OCI-LY1 (cell line): ENCODE results near the gene NCOR2.

Experiments used
- EZH2 ChIP-seq: fragments of 200-600 bp; sonication (generic), shearing (Covaris generic); IDR thresholded peaks from 2 replicates; pipeline ENCODE4 v1.8.0; 2017; ENCODE audit warnings: borderline replicate concordance, mixed run types, mild to moderate bottlenecking, antibody characterized with exemption, low read length, moderate library complexity, mixed read lengths
- TF ChIP-seq, protein P1 (sequence below): fragments of 200-600 bp; sonication (generic), shearing (Covaris generic); IDR thresholded peaks from 2 replicates; pipeline ENCODE4 v1.5.1; 2017; ENCODE audit warnings: mild to moderate bottlenecking, antibody characterized with exemption, low read length, moderate library complexity, mixed read lengths

GRCh38 chr12:124533456-124533855 is 34.0 kb downstream of the NCOR2 start:
- TF ChIP-seq, protein P1, sequence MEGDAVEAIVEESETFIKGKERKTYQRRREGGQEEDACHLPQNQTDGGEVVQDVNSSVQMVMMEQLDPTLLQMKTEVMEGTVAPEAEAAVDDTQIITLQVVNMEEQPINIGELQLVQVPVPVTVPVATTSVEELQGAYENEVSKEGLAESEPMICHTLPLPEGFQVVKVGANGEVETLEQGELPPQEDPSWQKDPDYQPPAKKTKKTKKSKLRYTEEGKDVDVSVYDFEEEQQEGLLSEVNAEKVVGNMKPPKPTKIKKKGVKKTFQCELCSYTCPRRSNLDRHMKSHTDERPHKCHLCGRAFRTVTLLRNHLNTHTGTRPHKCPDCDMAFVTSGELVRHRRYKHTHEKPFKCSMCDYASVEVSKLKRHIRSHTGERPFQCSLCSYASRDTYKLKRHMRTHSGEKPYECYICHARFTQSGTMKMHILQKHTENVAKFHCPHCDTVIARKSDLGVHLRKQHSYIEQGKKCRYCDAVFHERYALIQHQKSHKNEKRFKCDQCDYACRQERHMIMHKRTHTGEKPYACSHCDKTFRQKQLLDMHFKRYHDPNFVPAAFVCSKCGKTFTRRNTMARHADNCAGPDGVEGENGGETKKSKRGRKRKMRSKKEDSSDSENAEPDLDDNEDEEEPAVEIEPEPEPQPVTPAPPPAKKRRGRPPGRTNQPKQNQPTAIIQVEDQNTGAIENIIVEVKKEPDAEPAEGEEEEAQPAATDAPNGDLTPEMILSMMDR: no peak
- no peak for TF ChIP-seq EZH2
